ENCODE results near the gene C10orf67.

Gene C10orf67

DNA sequence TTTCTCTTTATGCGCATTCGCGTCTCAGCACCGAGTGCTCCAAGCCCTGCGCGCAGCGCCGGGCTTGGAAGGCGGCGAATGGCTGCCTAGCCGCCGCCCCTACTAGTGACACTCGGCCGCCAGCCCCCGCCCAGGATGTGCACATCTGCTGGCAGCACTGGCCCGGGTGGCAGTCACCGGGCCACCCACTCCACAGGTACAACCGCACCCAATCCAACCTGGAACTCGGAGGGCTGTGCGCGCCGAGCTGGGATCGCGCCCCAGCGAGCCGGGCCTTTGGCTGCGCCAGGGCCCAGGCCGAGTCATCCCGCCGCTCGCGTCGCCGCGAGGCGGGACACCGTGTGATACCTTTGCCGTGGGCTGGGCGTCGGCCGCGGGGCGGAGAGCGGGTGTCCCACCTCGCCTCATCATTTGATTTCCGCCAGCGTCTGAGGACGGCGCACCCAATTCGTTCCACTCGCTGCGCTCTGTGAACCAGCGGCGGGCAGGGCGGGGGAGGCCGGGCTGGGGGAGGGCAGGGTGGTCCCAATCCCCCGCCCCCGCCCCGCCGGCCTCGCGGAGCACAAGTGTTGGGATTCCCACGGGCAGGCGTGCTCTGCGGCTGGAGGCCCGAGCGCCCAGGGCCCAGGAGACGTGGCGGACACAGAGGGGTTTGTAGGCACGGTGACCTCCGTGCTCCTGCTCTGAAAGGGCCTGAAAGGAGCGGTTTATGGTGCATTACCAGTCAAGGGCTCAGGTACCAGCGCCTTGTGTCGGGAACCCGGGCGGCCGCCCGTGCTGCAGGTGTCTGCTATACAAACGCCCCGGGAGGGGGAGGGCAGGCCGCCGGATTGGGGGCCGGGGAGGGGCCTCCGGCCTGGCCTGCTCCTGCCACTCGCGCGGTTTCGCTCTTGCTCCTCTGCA lies 170.3 kb downstream of the C10orf67 start:
- H3K27ac ChIP-seq (replicated peaks), result no peak overlapping the region
- TF ChIP-seq CTCF (IDR thresholded peaks at IDR 0.05; ENCODE audit: insufficient read depth, low read length), result no peak
- no peak for TF ChIP-seq REST (IDR thresholded peaks at IDR 0.05; ENCODE audit: insufficient replicate concordance, low read depth)
- TF ChIP-seq POLR2AphosphoS5 (IDR thresholded peaks at IDR 0.05; ENCODE audit: low read depth), result no peak
- no peak for TF ChIP-seq GABPA (IDR thresholded peaks at IDR 0.05; ENCODE audit: low read depth)
- TF ChIP-seq SPI1 (IDR thresholded peaks at IDR 0.05; ENCODE audit: borderline replicate concordance, low read depth), result no peak
- no peak for DNase-seq (ENCODE audit: low read depth in 1 of 2, low spot score in 1 of 2)
- no peak overlapping the region for H3K4me3 ChIP-seq (replicated peaks; ENCODE audit: insufficient read depth, low read length)
- H3K27me3 ChIP-seq (ENCODE audit: insufficient read depth, poor library complexity, severe bottlenecking), result no peaks in the 10 kb centered on the region

GRCh38 chr10:23173214-23174073 lies 171.2 kb downstream of the C10orf67 start:
- Histone ChIP-seq H3K27me3 (ENCODE audit: insufficient read depth, poor library complexity, severe bottlenecking) (no peaks in the 10 kb centered on the region), H3K27ac (replicated peaks) (no peak overlapping the region), H3K4me3 (replicated peaks; ENCODE audit: insufficient read depth, low read length) (no peak overlapping the region)
- no peak for TF ChIP-seq GABPA (IDR thresholded peaks at IDR 0.05; ENCODE audit: low read depth)
- TF ChIP-seq REST (IDR thresholded peaks at IDR 0.05; ENCODE audit: insufficient replicate concordance, low read depth), result no peak
- no peak for TF ChIP-seq SPI1 (IDR thresholded peaks at IDR 0.05; ENCODE audit: borderline replicate concordance, low read depth)
- no peak for TF ChIP-seq CTCF (IDR thresholded peaks at IDR 0.05; ENCODE audit: insufficient read depth, low read length)
- no peak for TF ChIP-seq POLR2AphosphoS5 (IDR thresholded peaks at IDR 0.05; ENCODE audit: low read depth)
- DNase-seq (ENCODE audit: low read depth in 1 of 2, low spot score in 1 of 2), result no peak

GRCh38 chr10:23172429-23173213 lies 172.0 kb downstream of the C10orf67 start:
- DNase-seq (ENCODE audit: low read depth in 1 of 2, low spot score in 1 of 2), result no peak
- Histone ChIP-seq H3K27me3 (ENCODE audit: insufficient read depth, poor library complexity, severe bottlenecking) (no peaks in the 10 kb centered on the region), H3K27ac (replicated peaks) (no peak overlapping the region), H3K4me3 (replicated peaks; ENCODE audit: insufficient read depth, low read length) (no peak overlapping the region)
- TF ChIP-seq SPI1 (IDR thresholded peaks at IDR 0.05; ENCODE audit: borderline replicate concordance, low read depth) (no peak), REST (IDR thresholded peaks at IDR 0.05; ENCODE audit: insufficient replicate concordance, low read depth) (no peak)

Measured in HL-60 (cell line).